ENCODE results near the gene ALOX15B. TPM values are rescaled to one million over a fixed set of nuclear protein-coding genes. Genes with fewer than 3 reads are reported as not detected.

ALOX15B gene
- total and polyA plus RNA-seq, 2 of the 13 experiments (the other 11 are each of a cell fraction or from before 2014, with no cell fraction given) = not detected

GRCh38 chr17:8055851-8056231 lies 17.0 kb downstream of the ALOX15B start:
- H3K9ac ChIP-seq (ENCODE audit: insufficient read depth, low read depth, low read length) = peak overlapping the region; percentile 35; the same call in 1 of the 2 replicates
- no peak overlapping the region for H2AFZ ChIP-seq (ENCODE audit: low read length)
- no peaks in the 10 kb centered on the region for H3K36me3 ChIP-seq (replicated peaks in 1 of 2; ENCODE audit: control insufficient read depth in 1 of 2, insufficient read depth in 2 of 2, low read length in 2 of 2)
- WGBS (ENCODE audit: low lambda C conversion rate) = 54% methylated on average over 3 of the region's 3 CpGs
- no peaks in the 10 kb centered on the region for H3K9me3 ChIP-seq (ENCODE audit: low read length)
- H3K79me2 ChIP-seq (ENCODE audit: insufficient read depth, low read length) = no peaks in the 10 kb centered on the region
- H4K20me1 ChIP-seq (ENCODE audit: insufficient read depth, low read length) = peaks cover 26% of the 10 kb centered on the region
- no peak for DNase-seq (ENCODE audit: low spot score)
- peak overlapping the region; percentile 92 for H3K27ac ChIP-seq (ENCODE audit: extremely low read length, insufficient read depth, low read length)
- no TSS peak for BruUV-seq (replicated peaks)
- H3K4me2 ChIP-seq (ENCODE audit: low read depth, low read length) = peak overlapping the region; percentile 81
- H3K4me1 ChIP-seq (ENCODE audit: insufficient read depth, low read length) = peaks cover 56% of the 10 kb centered on the region
- intact Hi-C loops (cut with micrococcal nuclease; ENCODE audit: unreplicated experiment) (loop anchor here (2.0 kb wide), 2 partner anchors 39 to 143 kb away; no protein-coding TSS in a partner anchor), in situ Hi-C loops (cut with HindIII; ENCODE audit: extremely low pct_ligation_motif_present, low pct_unique_long_range_greater_than_20kb) (no loop called here)
- CTCF ChIA-PET (ENCODE audit: low intra/inter-chr PET ratio, low total read pairs) = interaction anchor here (1.2 to 2.9 kb wide), 3 partner anchors 15 to 143 kb away, joined by 3 to 15 read pairs (median 13); no protein-coding TSS in a partner anchor
- peak; percentile 21; the same call in 2 of the 3 replicates for ATAC-seq
- POLR2A ChIA-PET = interaction anchor here (1.0 to 2.2 kb wide), 9 partner anchors 8 to 726 kb away, joined by 3 to 9 read pairs (median 6); partner anchors contain the start of genes CNTROB, NEURL4, RNF227 and TRAPPC1
- FAIRE-seq = no peak
- peaks cover 3 to 45% of the 10 kb centered on the region in 2 experiments; a peak in 4 of 5 replicates for H3K27me3 ChIP-seq (ENCODE audit: control insufficient read depth in 1 of 2, insufficient read depth in 2 of 2, low read length in 2 of 2)
- peak overlapping the region in 1 of 3 experiments; percentile 45; a peak in 1 of 6 replicates for H3K4me3 ChIP-seq (replicated peaks in 1 of 3; ENCODE audit: insufficient read depth in 1 of 3, low read depth in 2 of 3, low read length in 3 of 3)
- TF ChIP-seq REXO4 (CRISPR knock-in tag; IDR thresholded peaks at IDR 0.05; ENCODE audit: borderline replicate concordance) = no peak
- no peak for TF ChIP-seq BRCA1 (CRISPR knock-in tag; IDR thresholded peaks at IDR 0.05)
- TF ChIP-seq GMEB2 (CRISPR knock-in tag; IDR thresholded peaks at IDR 0.05; ENCODE audit: low read depth) = no peak
- TF ChIP-seq PHF8 (CRISPR knock-in tag; IDR thresholded peaks at IDR 0.05) = no peak
- TF ChIP-seq ZKSCAN1 (IDR thresholded peaks at IDR 0.05; ENCODE audit: low read length) = no peak
- no peak; the same call in 1 of the 2 replicates for TF ChIP-seq ZBTB38 (CRISPR knock-in tag; IDR thresholded peaks at IDR 0.05)
- no peak for TF ChIP-seq SKIL (CRISPR knock-in tag; IDR thresholded peaks at IDR 0.05; ENCODE audit: borderline replicate concordance)
- no peak for TF ChIP-seq SAP130 (CRISPR knock-in tag; IDR thresholded peaks at IDR 0.05; ENCODE audit: low read depth)
- TF ChIP-seq NR3C1 (CRISPR knock-in tag; IDR thresholded peaks at IDR 0.05) = no peak
- no peak for TF ChIP-seq JARID2 (CRISPR knock-in tag; IDR thresholded peaks at IDR 0.05; ENCODE audit: insufficient replicate concordance)
- TF ChIP-seq HNF1A (IDR thresholded peaks at IDR 0.05; ENCODE audit: low read depth) = no peak
- no peak for TF ChIP-seq HNF1A (CRISPR knock-in tag; IDR thresholded peaks at IDR 0.05; ENCODE audit: borderline replicate concordance)
- no peak for TF ChIP-seq HDAC2 (CRISPR knock-in tag; IDR thresholded peaks at IDR 0.05)
- no peak for TF ChIP-seq MYC (CRISPR knock-in tag; IDR thresholded peaks at IDR 0.05; ENCODE audit: borderline replicate concordance)
- no peak for TF ChIP-seq PLSCR1 (CRISPR knock-in tag; IDR thresholded peaks at IDR 0.05; ENCODE audit: borderline replicate concordance)
- TF ChIP-seq NFYC (CRISPR knock-in tag; IDR thresholded peaks at IDR 0.05) = no peak
